HG02884 (cell line): ENCODE results near the gene PRKD3.

Experiments used
- ATAC-seq: cut with Tn5 transposase; IDR thresholded peaks from one replicate; pipeline ENCODE4 v1.9.1; 2021; ENCODE audit warnings: mild to moderate bottlenecking, moderate library complexity; ENCODE audit not compliant: unreplicated experiment

Gene PRKD3

GRCh38 chr2:37324786-37325624 lies at the start of gene PRKD3:
Gene PRKD3, minus strand, starts transcription at chr2:37324833. Its CDS starts 8,309 bp downstream, at chr2:37316524.
- peak; percentile 68 for ATAC-seq

- no peak for ATAC-seq
These were observed 47.4 kb upstream of the PRKD3 start for GRCh38 chr2:37372000-37372399.

- ATAC-seq = no peak
These were observed 46.0 kb upstream of the PRKD3 start for GRCh38 chr2:37370666-37371065.

GRCh38 chr2:37367984-37368383 lies 43.4 kb upstream of the PRKD3 start:
- no peak for ATAC-seq

- no peak for ATAC-seq
These were observed 42.7 kb upstream of the PRKD3 start for GRCh38 chr2:37367310-37367709.

GRCh38 chr2:37366773-37367172 lies 42.1 kb upstream of the PRKD3 start:
- ATAC-seq = no peak

- peak; percentile 88 for ATAC-seq
These were observed 41.0 kb upstream of the PRKD3 start for GRCh38 chr2:37365669-37366068.

- ATAC-seq = no peak
These were observed 39.7 kb upstream of the PRKD3 start for GRCh38 chr2:37364351-37364750.

GRCh38 chr2:37361994-37362698 lies 37.5 kb upstream of the PRKD3 start:
- ATAC-seq = no peak

- ATAC-seq = no peak
These were observed 36.7 kb upstream of the PRKD3 start for GRCh38 chr2:37361216-37361815.

GRCh38 chr2:37358466-37358865 lies 33.8 kb upstream of the PRKD3 start:
- no peak for ATAC-seq

- no peak for ATAC-seq
These were observed 32.9 kb upstream of the PRKD3 start for GRCh38 chr2:37357530-37357929.

- ATAC-seq = no peak
These were observed 32.4 kb upstream of the PRKD3 start for GRCh38 chr2:37357069-37357468.

GRCh38 chr2:37356299-37356698 lies 31.7 kb upstream of the PRKD3 start:
- no peak for ATAC-seq

GRCh38 chr2:37355735-37356134 lies 31.1 kb upstream of the PRKD3 start:
- no peak for ATAC-seq

- no peak for ATAC-seq
These were observed 29.9 kb upstream of the PRKD3 start for GRCh38 chr2:37354531-37354930.

GRCh38 chr2:37350034-37350433 lies 25.4 kb upstream of the PRKD3 start:
- ATAC-seq = no peak

- no peak for ATAC-seq
These were observed 24.7 kb upstream of the PRKD3 start for GRCh38 chr2:37349231-37349860.

- no peak for ATAC-seq
These were observed 23.5 kb upstream of the PRKD3 start for GRCh38 chr2:37348155-37348554.

- ATAC-seq = no peak
These were observed 20.1 kb upstream of the PRKD3 start, which contains the start of gene QPCT for GRCh38 chr2:37344453-37345361. Gene QPCT, plus strand, starts transcription at chr2:37344630. Its CDS starts 102 bp downstream, at chr2:37344732.
